HG02981 (cell line): Measurements from ENCODE around the gene CHKA.

Experiments used
- ATAC-seq: cut with Tn5 transposase; IDR thresholded peaks from one replicate; pipeline ENCODE4 v1.9.1; 2021; ENCODE audit warnings: mild to moderate bottlenecking, moderate library complexity; ENCODE audit not compliant: unreplicated experiment

CHKA gene

DNA sequence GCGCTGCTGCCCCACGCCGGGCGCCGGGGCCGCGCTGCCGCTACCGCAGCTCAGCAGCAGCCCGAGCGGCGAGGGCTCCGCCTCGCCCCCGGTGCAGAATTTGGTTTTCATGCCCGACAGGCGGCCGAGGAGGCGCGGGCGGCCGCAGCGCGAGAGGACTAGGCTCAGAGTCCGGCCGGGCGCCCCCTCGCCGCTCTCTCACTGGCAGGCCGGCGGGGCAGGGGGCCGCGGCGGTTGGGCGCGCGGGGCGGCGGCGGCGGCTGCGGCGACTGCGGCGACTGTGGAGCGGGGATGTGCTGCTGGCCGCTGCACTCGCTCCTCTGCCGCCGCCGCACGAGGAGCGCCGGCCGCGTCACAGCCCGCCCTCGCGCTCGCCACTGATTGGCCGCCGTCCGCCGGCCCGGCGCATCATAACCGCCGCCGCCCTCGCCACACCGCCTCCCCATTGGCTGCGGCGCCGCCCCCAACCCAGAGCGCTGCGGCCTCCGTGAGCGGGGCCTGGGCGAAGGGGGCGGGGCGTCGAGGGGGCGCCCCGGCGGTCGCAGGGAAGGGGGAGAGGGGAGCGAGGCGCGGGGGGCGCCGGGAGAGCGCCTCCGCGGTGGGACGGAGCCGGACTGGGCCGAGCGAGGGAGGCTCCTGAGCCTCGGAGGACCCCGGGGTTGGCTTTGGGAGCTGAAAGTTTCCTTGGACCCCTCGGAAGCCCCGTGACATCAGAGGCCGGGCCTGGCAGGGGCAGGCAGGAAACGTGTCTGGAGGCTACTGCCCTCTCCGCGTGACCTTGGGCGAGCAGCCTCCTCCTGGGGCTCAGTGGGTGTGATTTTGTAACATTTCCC lies at the start of gene CHKA:
TSS of gene CHKA (minus strand) at position 322 of the 833 bp plus-strand sequence. CDS start at position 111, 211 bp downstream.
- peak; percentile 89 for ATAC-seq

- no peak for ATAC-seq
Observed at GRCh38 chr11:68169442-68169841, 48.3 kb upstream of the CHKA start.

GRCh38 chr11:68168694-68169093 lies 47.5 kb upstream of the CHKA start:
- ATAC-seq: no peak

GRCh38 chr11:68167474-68167873 lies 46.3 kb upstream of the CHKA start:
- no peak for ATAC-seq

GRCh38 chr11:68166969-68167368 lies 45.8 kb upstream of the CHKA start:
- no peak for ATAC-seq

DNA sequence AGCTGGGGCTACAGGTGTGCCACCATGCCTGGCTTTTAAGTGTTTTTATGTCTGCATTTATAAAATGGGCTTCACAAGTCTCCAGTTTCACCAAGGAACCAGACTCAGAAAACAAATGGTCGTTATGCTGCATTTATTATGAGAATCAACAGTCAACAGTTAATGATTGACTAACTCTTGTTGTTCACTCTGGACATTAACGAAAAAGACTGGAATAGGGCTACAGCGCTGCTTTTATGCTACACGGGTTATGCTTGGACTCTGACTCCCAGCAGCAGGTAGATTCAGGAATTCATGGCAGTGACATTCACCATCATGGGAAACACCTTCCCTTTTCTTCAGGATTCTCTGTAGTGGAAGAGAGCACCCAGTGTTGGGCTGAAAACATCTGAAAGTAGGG lies 44.4 kb upstream of the CHKA start:
- no peak for ATAC-seq

DNA sequence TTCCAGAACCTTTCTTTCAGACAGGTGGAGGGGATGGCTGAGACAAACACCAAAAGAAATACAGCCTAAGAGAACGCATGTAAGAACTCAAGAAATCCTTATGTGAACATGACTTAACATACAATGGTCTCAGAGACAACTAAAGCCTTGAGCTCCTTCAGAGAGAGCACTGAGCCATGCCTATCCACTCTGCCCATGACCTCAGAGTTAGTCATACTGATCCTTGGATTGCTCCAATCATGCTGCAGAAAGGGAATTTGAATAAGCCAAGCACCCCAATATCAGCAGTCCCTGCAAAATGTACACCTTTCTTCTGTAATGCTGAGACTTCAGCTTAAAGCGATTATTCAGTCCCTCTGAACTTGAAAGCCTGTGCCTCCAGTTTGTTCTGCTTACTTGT lies 43.2 kb upstream of the CHKA start:
- ATAC-seq: no peak

- no peak for ATAC-seq
Observed at GRCh38 chr11:68163691-68164090, 42.5 kb upstream of the CHKA start.

- no peak for ATAC-seq
Observed at GRCh38 chr11:68160100-68160695, 39.0 kb upstream of the CHKA start.

DNA sequence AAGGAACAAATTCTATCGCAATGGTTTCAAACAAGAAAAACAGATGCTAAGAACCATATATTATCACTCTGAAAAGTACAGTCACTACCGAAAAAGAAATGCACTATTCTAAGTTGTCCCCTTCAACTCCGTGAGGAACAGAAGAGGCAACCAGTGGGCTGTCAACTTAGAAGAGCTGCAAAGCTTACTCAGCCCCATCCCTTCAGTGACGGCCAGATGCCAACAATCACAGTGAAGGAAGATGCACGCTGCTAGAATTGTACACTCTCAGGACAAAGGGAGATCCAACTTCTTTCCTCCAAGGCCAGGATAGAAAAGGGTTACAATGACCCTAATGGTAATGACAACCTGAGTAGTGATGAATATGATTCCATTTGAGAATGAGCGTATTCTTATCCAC lies 38.5 kb upstream of the CHKA start:
- ATAC-seq: no peak

GRCh38 chr11:68159161-68159560 lies 38.0 kb upstream of the CHKA start:
- no peak for ATAC-seq

- no peak for ATAC-seq
Observed at GRCh38 chr11:68158580-68158979, 37.4 kb upstream of the CHKA start.

- no peak for ATAC-seq
Observed at GRCh38 chr11:68153742-68154141, 32.6 kb upstream of the CHKA start.

- no peak for ATAC-seq
Observed at GRCh38 chr11:68150037-68150436, 28.8 kb upstream of the CHKA start.

DNA sequence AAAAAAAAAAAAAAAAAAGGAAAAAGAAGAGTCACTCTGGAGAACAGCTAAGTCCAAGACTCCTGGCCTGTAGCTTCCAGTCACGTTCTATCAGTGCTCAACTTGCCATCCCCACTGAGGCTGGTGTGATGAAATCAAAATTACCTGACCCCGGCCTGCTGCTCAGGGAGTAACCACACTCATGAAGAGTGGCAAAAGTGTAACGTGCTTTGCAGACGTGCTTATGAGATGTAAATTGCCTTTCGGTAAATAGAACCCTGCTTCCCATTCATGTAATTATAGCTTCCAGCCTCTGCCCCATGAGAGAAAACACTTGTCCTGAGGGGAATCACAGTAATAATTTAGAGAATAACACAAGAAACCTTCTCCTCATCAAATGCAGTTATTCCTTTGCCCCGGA lies 28.2 kb upstream of the CHKA start:
- no peak for ATAC-seq

DNA sequence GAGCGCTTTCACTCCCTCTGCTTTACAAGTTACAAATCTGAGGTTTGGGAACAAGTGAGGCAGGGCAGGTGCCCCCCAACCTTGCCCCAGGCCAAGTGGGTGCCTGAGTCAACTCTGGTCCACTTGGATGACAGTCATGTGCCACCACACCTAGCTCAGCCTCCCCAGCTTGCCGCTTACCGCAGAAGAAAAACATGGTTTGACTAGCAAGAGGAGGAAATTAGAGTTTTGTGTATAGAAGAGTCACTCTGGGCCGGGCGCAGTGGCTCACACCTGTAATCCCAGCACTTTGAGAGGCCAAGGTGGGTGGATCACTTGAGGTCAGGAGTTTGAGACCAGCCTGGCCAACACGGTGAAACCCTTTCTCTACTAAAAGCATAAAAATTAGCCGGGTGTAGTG lies 27.7 kb upstream of the CHKA start:
- ATAC-seq: no peak

DNA sequence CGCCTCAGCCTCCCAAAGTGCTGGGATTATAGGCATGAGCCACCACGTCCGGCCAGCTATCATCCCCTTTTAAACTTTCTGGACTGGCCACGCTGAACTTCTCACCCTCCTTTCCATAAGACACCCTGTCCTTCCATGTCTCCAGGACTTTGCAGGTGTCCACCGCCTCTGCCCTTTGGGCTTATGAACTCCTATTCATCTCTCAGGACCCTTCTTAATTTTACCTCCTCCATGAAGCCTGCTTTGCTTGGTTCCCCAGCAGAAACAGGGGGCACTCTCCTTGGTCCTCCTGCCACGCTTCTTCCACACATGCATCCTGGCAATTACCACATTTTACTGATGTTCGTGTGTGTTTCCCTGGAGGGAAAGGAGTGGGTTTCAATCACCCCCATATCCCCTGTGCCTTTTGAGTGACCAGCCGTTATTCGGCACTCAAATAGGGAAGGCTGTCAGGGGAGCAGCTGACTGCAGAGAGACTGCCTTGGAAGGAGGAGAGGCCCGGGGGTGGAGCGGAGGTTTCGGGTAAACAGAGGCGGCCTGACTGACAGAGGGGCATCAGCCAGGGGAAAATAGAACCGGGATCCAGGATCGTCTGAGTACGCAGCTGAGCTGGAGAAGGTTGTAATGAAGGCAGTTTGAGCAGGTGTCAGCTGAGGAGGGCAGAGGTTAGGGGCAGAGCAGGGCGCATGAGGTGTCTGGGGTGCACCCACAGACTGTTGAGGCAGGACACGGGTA lies 27.1 kb upstream of the CHKA start:
- no peak for ATAC-seq

- no peak for ATAC-seq
Observed at GRCh38 chr11:68146704-68147474, 25.7 kb upstream of the CHKA start.

GRCh38 chr11:68146010-68146540 lies 24.9 kb upstream of the CHKA start:
- ATAC-seq: no peak

- no peak for ATAC-seq
Observed at GRCh38 chr11:68145120-68145866, 24.1 kb upstream of the CHKA start.
